ENCODE results near the gene C9orf40.

C9orf40 gene

GRCh38 chr9:74952201-74953151 lies at the start of gene C9orf40:
Gene C9orf40, minus strand, starts transcription at chr9:74952912. Its CDS starts 301 bp downstream, at chr9:74952611.
- H3K4me1 Mint-ChIP-seq = peaks cover 9 to 20% of the 10 kb centered on the region in 2 donors
- H3K27ac Mint-ChIP-seq = peak within 1 kb of the TSS; percentile 97
- no peaks in the 10 kb centered on the region for H3K27me3 Mint-ChIP-seq
- no peaks in the 10 kb centered on the region for H3K9me3 Mint-ChIP-seq
- H3K36me3 Mint-ChIP-seq = peaks cover 4 to 7% of the 10 kb centered on the region in 2 donors
- H3K4me3 Mint-ChIP-seq = peak within 1 kb of the TSS; percentile 98
- ATAC-seq (replicated peaks) (peak; percentile 91 to 92), DNase-seq (peak; percentile 86)

GRCh38 chr9:75001719-75002421 lies 49.2 kb upstream of the C9orf40 start:
- H3K27ac Mint-ChIP-seq = no peak overlapping the region
- DNase-seq (peak; percentile 1), ATAC-seq (replicated peaks) (peak; percentile 85 to 89)
- peaks cover 20 to 26% of the 10 kb centered on the region in 2 donors for H3K36me3 Mint-ChIP-seq
- no peaks in the 10 kb centered on the region for H3K9me3 Mint-ChIP-seq
- H3K4me3 Mint-ChIP-seq = no peak overlapping the region
- H3K4me1 Mint-ChIP-seq = peaks cover 0 to 5% of the 10 kb centered on the region in 2 donors
- H3K27me3 Mint-ChIP-seq = no peaks in the 10 kb centered on the region

- H3K36me3 Mint-ChIP-seq = peaks cover 18 to 26% of the 10 kb centered on the region in 2 donors
- ATAC-seq (replicated peaks) (peak; percentile 54 to 76), DNase-seq (no peak)
- H3K9me3 Mint-ChIP-seq = no peaks in the 10 kb centered on the region
- H3K27me3 Mint-ChIP-seq = no peaks in the 10 kb centered on the region
- no peak overlapping the region for H3K27ac Mint-ChIP-seq
- H3K4me1 Mint-ChIP-seq = peaks cover 0 to 5% of the 10 kb centered on the region in 2 donors
- H3K4me3 Mint-ChIP-seq = no peak overlapping the region
Measured at GRCh38 chr9:75000835-75001234, 48.1 kb upstream of the C9orf40 start.

- peaks cover 17 to 35% of the 10 kb centered on the region in 2 donors for H3K36me3 Mint-ChIP-seq
- ATAC-seq (replicated peaks) = no peak
- H3K4me3 Mint-ChIP-seq = no peak overlapping the region
- H3K9me3 Mint-ChIP-seq = no peaks in the 10 kb centered on the region
- no peaks in the 10 kb centered on the region for H3K4me1 Mint-ChIP-seq
- DNase-seq = no peak
- no peak overlapping the region for H3K27ac Mint-ChIP-seq
- no peaks in the 10 kb centered on the region for H3K27me3 Mint-ChIP-seq
Measured at GRCh38 chr9:74985041-74985440, 32.3 kb upstream of the C9orf40 start.

- DNase-seq (no peak), ATAC-seq (replicated peaks) (no peak)
- Mint-ChIP-seq H3K9me3 (no peaks in the 10 kb centered on the region), H3K27me3 (no peaks in the 10 kb centered on the region), H3K36me3 (peaks cover 15 to 31% of the 10 kb centered on the region in 2 donors), H3K4me3 (no peak overlapping the region), H3K4me1 (no peaks in the 10 kb centered on the region), H3K27ac (no peak overlapping the region)
Measured at GRCh38 chr9:74983709-74984108, 31.0 kb upstream of the C9orf40 start.

- ATAC-seq (replicated peaks) (no peak), DNase-seq (no peak)
- Mint-ChIP-seq H3K27ac (no peak overlapping the region), H3K9me3 (peaks cover 0 to 1% of the 10 kb centered on the region in 2 donors), H3K27me3 (no peaks in the 10 kb centered on the region), H3K36me3 (peaks cover 24 to 31% of the 10 kb centered on the region in 2 donors), H3K4me1 (peaks cover under 1 to 2% of the 10 kb centered on the region in 2 donors), H3K4me3 (no peak overlapping the region)
Measured at GRCh38 chr9:74979844-74980243, 27.1 kb upstream of the C9orf40 start.

- H3K9me3 Mint-ChIP-seq = peaks cover 3 to 4% of the 10 kb centered on the region in 2 donors
- DNase-seq = no peak
- peaks cover 26 to 45% of the 10 kb centered on the region in 2 donors for H3K36me3 Mint-ChIP-seq
- H3K27me3 Mint-ChIP-seq = no peaks in the 10 kb centered on the region
- no peak overlapping the region for H3K4me3 Mint-ChIP-seq
- ATAC-seq (replicated peaks) = no peak
- no peak overlapping the region for H3K27ac Mint-ChIP-seq
- H3K4me1 Mint-ChIP-seq = peaks cover 9 to 22% of the 10 kb centered on the region in 2 donors
Measured at GRCh38 chr9:74977287-74977686, 24.6 kb upstream of the C9orf40 start.

- Mint-ChIP-seq H3K36me3 (peaks cover 29 to 50% of the 10 kb centered on the region in 2 donors), H3K27ac (no peak overlapping the region), H3K9me3 (peaks cover 3 to 4% of the 10 kb centered on the region in 2 donors), H3K4me3 (no peak overlapping the region), H3K27me3 (no peaks in the 10 kb centered on the region), H3K4me1 (peaks cover 9 to 23% of the 10 kb centered on the region in 2 donors)
- DNase-seq = no peak
- no peak for ATAC-seq (replicated peaks)
Measured at GRCh38 chr9:74975538-74975937, 22.8 kb upstream of the C9orf40 start.

- ATAC-seq (replicated peaks) (no peak), DNase-seq (no peak)
- Mint-ChIP-seq H3K27ac (no peak overlapping the region), H3K9me3 (peaks cover 3 to 4% of the 10 kb centered on the region in 2 donors), H3K36me3 (peaks cover 27 to 48% of the 10 kb centered on the region in 2 donors), H3K27me3 (no peaks in the 10 kb centered on the region), H3K4me1 (peaks cover 9 to 23% of the 10 kb centered on the region in 2 donors), H3K4me3 (no peak overlapping the region)
Measured at GRCh38 chr9:74974558-74974957, 21.8 kb upstream of the C9orf40 start.

GRCh38 chr9:74973714-74974113 lies 21.0 kb upstream of the C9orf40 start:
- no peaks in the 10 kb centered on the region for H3K27me3 Mint-ChIP-seq
- no peak for DNase-seq
- peaks cover 27 to 51% of the 10 kb centered on the region in 2 donors for H3K36me3 Mint-ChIP-seq
- H3K27ac Mint-ChIP-seq = no peak overlapping the region
- H3K9me3 Mint-ChIP-seq = peaks cover 3 to 4% of the 10 kb centered on the region in 2 donors
- no peak overlapping the region for H3K4me3 Mint-ChIP-seq
- no peak for ATAC-seq (replicated peaks)
- peaks cover 9 to 23% of the 10 kb centered on the region in 2 donors for H3K4me1 Mint-ChIP-seq

GRCh38 chr9:74963056-74963455 lies 10.3 kb upstream of the C9orf40 start:
- ATAC-seq (replicated peaks) = no peak
- Mint-ChIP-seq H3K4me1 (no peaks in the 10 kb centered on the region), H3K27ac (no peak overlapping the region), H3K4me3 (no peak overlapping the region), H3K36me3 (peaks cover 41 to 49% of the 10 kb centered on the region in 2 donors), H3K27me3 (no peaks in the 10 kb centered on the region), H3K9me3 (peaks cover 12 to 17% of the 10 kb centered on the region in 2 donors)
- DNase-seq = no peak

- Mint-ChIP-seq H3K9me3 (peaks cover 12 to 17% of the 10 kb centered on the region in 2 donors), H3K27ac (no peak overlapping the region), H3K4me1 (no peaks in the 10 kb centered on the region), H3K4me3 (no peak overlapping the region), H3K27me3 (no peaks in the 10 kb centered on the region), H3K36me3 (peaks cover 39 to 49% of the 10 kb centered on the region in 2 donors)
- ATAC-seq (replicated peaks) (no peak), DNase-seq (no peak)
Measured at GRCh38 chr9:74961496-74961895, 8.8 kb upstream of the C9orf40 start.

- Mint-ChIP-seq H3K27ac (no peak overlapping the region), H3K9me3 (peaks cover 12 to 17% of the 10 kb centered on the region in 2 donors), H3K4me3 (no peak overlapping the region), H3K36me3 (peaks cover 33 to 42% of the 10 kb centered on the region in 2 donors), H3K4me1 (peaks cover 0 to 2% of the 10 kb centered on the region in 2 donors), H3K27me3 (no peaks in the 10 kb centered on the region)
- DNase-seq (no peak), ATAC-seq (replicated peaks) (no peak)
Measured at GRCh38 chr9:74960561-74960960, 7.8 kb upstream of the C9orf40 start.

GRCh38 chr9:74958587-74958986 lies 5.9 kb upstream of the C9orf40 start:
- Mint-ChIP-seq H3K4me3 (no peak overlapping the region), H3K9me3 (peaks cover 10 to 17% of the 10 kb centered on the region in 2 donors), H3K27ac (no peak overlapping the region), H3K27me3 (no peaks in the 10 kb centered on the region), H3K36me3 (peaks cover 24 to 28% of the 10 kb centered on the region in 2 donors), H3K4me1 (peaks cover under 1 to 2% of the 10 kb centered on the region in 2 donors)
- DNase-seq (no peak), ATAC-seq (replicated peaks) (peak in 1 of 2 donors; percentile 33)
